Sigmoid colon (tissue), 4 donors: ENCODE results near the gene SLC41A1.

Experiments
- EP300 ChIP-seq, 4 donors: sonication (generic); formaldehyde crosslinking; IDR thresholded peaks; one replicate each; pipeline ENCODE4 v1.6.1; 2017; ENCODE audit warnings: antibody characterized with exemption in 4 of 4
- POLR2A ChIP-seq, 2 donors: fragments of 450-650 bp; IDR thresholded peaks; one replicate each; pipeline ENCODE4 v1.6.1; 2016; ENCODE audit warnings: antibody characterized with exemption in 2 of 2, mild to moderate bottlenecking in 2 of 2, moderate library complexity in 2 of 2
- POLR2AphosphoS5 ChIP-seq, 4 donors: sonication (generic); formaldehyde crosslinking; IDR thresholded peaks; one replicate each; pipeline ENCODE4 v1.6.1; 2017; ENCODE audit warnings: antibody characterized with exemption in 4 of 4
- TF ChIP-seq, protein P1 (sequence below), 4 experiments: fragments of 450-650 bp in 3 of 4; fragments of 200-600 bp in 1 of 4; IDR thresholded peaks; one replicate each; pipeline ENCODE4 v1.5.1; 2016 to 2019; ENCODE audit warnings: antibody characterized with exemption in 4 of 4, mild to moderate bottlenecking in 3 of 4, moderate library complexity in 2 of 4

DNA sequence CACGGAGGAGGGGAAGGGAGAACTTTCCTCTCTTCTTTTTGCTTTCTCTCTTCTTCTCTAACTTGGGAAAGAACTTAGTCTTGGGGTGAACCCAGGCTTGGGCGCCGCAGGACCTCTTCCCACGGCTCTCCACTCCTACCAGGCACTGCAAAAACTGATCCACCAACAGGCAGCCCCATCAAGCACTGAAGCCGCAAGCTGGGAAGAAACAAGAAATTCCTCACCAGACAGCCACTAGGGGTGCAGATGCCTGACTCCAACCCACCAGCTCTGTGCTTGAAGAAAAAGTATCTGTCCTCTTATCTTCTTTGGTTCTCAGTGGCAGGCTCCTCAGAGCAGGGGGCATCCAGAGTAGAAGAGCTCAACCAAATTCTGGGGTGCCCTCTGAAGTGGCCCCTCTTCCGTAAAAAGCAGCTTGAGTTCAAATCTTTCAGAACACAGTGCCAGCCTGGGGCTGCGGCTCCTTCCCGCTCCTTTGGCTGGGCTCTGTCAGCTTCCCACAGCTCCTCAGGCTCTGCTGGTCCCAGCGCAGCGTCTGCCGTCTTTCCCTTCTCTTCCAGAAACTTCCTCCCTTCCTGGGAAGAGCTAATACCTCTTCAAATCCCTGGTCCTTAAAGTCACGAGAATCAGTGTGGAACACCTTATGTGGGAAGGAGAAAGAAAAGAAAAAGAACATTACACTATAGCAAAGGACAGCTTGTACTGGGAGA, 2.4 kb downstream of the SLC41A1 start:
- TF ChIP-seq EP300 (IDR thresholded peaks at IDR 0.05) (no peak), POLR2AphosphoS5 (IDR thresholded peaks at IDR 0.05) (no peak), POLR2A (IDR thresholded peaks at IDR 0.05) (no peak)
- TF ChIP-seq, protein P1, sequence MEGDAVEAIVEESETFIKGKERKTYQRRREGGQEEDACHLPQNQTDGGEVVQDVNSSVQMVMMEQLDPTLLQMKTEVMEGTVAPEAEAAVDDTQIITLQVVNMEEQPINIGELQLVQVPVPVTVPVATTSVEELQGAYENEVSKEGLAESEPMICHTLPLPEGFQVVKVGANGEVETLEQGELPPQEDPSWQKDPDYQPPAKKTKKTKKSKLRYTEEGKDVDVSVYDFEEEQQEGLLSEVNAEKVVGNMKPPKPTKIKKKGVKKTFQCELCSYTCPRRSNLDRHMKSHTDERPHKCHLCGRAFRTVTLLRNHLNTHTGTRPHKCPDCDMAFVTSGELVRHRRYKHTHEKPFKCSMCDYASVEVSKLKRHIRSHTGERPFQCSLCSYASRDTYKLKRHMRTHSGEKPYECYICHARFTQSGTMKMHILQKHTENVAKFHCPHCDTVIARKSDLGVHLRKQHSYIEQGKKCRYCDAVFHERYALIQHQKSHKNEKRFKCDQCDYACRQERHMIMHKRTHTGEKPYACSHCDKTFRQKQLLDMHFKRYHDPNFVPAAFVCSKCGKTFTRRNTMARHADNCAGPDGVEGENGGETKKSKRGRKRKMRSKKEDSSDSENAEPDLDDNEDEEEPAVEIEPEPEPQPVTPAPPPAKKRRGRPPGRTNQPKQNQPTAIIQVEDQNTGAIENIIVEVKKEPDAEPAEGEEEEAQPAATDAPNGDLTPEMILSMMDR (IDR thresholded peaks at IDR 0.05): no peak
